HG03520 (cell line): Measurements from ENCODE around the gene OSBPL1A.

ENCODE experiments used
- ATAC-seq: cut with Tn5 transposase; IDR thresholded peaks from one replicate; pipeline ENCODE4 v1.9.1; 2021; ENCODE audit warnings: mild to moderate bottlenecking, moderate library complexity; ENCODE audit not compliant: unreplicated experiment

Gene OSBPL1A

DNA sequence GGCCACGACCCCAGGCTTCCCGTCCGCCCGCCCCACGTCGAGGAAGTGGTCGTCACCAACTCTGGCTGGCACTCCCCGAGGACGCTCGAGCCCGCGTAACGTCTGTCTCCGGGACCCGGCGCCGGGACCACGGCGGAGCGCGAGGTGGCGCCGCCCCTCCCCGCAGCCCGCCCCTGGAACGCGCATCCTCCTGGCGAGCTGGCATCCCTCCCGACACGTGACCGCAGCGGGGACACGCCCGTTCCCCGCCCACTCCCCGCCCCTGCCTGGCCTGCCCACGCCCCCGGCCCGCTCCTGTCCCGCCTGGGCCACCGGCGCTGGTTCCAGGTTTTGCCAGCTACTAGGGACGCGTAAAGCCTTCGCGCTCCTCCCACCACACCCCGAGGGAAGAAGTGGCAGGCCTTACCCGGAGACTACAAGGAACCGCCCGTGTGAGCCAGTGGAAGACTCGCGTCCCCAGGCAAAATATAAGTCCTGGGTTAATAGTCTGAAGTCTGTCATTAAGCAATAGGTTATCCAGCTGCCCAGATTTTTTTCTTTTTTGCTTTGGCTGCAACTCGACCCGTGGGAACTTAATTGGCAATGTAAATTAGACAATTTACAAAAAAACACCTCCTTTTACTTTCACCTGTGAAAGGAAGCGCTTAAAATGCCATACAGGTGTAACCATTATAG is at the start of gene OSBPL1A:
TSS of gene OSBPL1A (minus strand) at position 131 of the 675 bp plus-strand sequence. CDS start 20,291 bp downstream, outside the sequence.
- ATAC-seq: peak; percentile 53

DNA sequence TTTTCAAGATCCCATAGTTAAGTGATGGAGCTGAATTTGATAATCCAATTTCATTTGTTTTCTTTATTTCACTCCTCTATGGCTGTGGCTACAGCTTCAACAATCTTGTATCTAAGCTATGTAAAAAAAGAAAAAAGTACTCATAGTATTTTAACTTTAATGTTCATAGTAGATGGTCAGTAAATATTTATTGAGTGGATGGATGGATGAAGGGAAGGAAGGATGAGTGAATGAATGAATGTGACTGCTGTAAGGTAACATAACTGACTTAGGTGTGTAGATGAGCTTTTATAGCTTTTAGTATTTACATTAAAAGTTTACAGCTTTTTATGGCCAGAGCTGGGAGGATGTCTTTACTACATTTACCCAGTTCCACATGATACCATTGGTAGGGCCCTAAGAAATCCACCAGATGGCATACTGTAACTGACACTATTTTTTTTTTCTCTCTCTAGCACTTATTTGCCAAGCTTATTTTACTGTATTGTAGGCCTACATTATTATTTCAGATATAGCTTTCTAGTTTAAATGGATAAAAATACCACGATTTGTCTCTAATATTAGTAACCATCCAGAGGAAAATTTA is 49.4 kb upstream of the OSBPL1A start:
- ATAC-seq: no peak

DNA sequence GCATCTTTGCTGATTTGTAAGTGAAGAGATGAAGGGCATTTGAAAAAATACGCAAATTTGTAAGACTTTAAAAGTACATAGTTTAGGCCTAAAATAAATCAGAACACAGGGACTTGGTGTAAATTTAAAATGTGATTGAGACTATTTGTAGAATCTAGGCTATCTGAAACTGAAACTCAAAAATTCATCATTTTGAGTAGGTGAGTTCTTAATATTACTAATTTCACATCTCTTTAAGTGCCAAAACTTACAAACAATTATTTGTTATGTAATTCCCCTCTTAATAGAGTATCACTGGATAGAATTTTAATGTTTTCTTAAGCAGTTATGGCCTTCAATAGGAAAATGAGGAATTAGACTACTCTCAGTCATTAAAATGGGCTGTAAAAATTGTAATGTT is 48.8 kb upstream of the OSBPL1A start:
- peak; percentile 71 for ATAC-seq

DNA sequence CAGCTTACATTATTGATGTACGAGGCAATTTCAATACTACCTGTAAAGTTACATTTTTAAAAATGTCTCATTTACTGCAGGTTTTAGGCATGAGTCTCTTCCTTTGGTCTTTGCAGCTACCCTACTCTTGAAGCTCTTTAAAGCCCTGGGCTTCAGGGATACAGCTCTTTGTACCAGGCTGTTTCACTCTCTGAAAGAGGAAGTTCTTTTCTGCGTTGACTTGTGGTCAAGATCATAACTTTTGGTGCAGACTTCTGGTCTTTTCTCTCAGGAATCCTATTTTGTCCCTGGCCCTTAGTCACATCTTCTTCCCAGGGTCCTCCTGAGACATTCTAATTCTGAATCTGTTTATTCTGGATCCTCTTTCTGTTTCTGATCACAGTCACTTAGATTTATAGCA is 46.2 kb upstream of the OSBPL1A start:
- peak; percentile 62 for ATAC-seq

DNA sequence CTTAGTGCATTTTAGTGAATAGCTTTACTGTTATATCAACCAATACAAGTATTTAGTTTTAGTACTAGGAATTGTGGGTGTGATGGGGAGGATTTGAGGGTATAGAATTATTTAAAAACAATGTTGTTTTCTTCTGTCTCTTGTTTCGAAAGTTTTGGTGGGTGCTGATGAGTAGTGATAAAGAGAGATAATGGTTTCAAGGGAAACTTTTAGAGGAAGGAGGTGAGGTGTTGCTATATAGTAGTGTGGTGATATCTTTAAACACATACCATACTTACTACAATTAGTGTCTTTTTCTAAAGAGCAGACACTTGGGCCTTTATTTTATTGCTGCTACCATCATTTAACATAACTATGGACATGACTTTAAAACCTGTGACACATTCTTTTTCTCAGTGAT is 39.3 kb upstream of the OSBPL1A start:
- ATAC-seq: no peak

DNA sequence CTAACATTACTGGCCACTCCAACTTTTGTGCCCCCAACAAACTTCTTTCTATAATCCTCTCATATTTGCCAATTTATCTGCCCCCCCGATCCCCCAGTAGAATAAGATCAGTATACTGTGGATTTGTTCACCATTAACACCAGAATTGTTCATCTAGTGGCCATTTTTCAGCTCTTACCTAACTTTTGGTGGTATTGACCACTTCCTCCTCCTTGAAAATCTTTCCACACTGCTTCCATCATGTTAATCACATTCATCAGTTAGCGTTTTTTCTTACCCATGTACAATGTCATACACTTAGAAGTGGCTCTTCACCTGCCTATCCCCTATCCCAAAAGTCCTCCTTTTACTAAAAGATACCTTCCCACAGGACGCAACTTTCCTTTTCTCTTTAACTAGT is 35.0 kb upstream of the OSBPL1A start:
- ATAC-seq: no peak

- ATAC-seq: no peak
Observed at GRCh38 chr18:24429188-24429587, 31.6 kb upstream of the OSBPL1A start.

DNA sequence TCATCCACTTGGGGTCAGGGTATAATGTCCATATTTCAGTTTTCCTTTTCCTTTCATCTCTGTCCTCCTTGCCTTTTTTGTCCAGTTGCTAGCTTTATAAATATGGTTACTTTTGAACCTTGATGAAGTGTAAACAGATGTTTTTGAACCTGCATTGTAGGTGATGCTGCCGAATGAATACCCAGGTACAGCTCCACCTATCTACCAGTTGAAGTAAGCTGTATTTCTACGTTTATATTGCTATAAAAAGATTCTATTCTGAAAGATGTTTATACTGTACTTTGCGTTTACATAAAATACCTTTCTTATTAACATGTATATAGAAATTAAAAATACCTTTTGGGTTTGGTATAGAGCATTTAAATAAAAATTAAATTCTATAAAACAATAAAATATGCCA is 31.1 kb upstream of the OSBPL1A start:
- ATAC-seq: no peak

DNA sequence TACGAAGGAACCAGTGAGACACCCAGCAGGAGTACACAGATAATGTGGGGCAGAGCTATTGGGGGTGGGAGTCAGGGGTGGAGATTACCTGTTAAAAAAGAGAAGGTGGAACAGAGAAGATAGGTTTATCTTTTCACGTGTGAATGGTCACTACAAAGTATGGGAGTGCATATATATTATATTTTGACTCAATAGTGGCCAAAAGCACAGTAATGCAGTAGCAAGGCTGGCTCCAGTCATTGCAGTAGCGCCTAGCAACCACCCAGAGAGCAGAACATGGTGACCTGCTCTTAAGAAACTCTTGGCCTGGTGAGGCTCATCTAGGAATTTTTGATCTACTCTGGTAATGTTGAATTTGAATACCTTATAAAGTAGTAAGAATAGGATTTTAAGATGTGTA is 29.9 kb upstream of the OSBPL1A start:
- ATAC-seq: no peak

DNA sequence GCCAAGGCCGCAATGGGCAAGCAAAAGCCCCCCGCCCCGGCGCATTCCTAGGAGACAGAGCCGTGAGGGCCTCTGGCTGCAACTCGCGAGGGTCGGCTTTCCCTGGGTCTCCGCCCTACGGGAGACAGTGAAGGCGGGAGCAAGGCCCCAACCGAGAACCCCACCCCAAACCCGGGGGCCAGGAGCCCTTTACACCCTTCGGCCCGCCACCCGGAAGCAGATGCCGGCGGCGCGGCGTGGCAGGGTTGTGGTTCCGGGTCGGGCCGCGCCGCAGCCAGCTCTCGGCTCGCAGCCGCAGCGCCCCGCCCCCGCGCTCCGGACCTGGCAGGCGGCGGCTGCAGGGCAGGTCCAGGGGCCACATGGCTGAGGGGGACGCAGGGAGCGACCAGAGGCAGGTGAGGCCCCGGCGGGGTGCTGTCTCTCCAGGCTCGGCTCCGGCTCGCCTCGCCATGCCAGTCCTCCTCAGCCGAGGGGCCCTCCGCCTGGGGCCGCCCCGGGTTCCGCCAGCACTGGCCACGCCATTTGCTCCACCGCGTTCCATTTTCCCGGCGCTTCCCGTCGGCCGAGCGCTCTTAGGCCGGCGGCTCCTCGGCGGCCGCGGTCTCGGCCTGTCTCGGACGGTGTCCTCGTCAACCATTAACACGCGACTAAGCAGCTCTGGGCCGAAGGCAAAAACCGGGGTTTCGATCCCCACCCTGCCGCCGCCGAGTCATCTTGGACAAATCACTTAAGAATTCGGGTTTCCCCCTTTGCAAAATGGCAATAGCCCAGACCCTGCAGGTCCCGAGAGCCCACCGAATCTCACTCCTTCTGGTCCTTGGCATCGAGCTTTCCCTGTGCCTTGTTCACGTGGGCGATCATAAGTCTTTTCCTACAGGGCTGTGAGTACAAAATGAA is 29.0 kb upstream of the OSBPL1A start, which contains the start of gene IMPACT:
TSS of gene IMPACT (plus strand) at position 273 of the 897 bp plus-strand sequence. CDS start at position 360, 87 bp downstream.
- peak; percentile 80 for ATAC-seq

DNA sequence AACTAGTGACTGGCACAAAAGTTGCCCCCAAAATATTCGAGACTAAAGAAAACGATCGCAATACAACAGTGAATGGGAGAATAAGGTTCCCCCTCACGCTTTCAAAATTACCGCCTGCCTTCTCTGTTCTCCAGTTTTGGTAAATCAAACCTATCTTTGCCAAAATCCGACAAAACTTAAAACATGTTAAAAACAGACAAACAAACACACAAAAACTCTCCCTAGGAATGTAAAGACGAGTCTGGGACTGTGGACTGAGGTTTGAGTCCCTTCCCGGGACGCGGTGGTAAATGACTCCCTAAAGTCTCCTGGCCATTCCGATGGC is 28.4 kb upstream of the OSBPL1A start:
- no peak for ATAC-seq

DNA sequence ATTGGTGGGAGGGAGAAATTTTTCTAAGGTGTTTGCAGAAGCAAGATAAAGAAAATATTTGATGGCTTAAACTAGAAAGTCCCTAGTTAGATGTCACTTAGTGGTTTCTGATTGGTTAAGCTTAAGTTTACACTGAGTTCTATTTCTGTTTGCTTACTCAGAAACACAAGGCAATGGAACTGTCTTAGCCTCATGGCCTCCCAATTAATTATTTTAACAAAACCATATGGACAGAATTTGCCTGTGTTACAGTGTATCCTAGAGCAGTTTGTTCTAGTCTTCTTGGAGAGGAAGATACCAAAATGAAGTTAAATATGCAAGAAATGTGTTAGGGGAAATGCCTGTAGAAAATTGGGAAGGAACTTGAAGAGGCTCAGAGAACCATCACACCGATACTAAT is 24.2 kb upstream of the OSBPL1A start:
- no peak for ATAC-seq

DNA sequence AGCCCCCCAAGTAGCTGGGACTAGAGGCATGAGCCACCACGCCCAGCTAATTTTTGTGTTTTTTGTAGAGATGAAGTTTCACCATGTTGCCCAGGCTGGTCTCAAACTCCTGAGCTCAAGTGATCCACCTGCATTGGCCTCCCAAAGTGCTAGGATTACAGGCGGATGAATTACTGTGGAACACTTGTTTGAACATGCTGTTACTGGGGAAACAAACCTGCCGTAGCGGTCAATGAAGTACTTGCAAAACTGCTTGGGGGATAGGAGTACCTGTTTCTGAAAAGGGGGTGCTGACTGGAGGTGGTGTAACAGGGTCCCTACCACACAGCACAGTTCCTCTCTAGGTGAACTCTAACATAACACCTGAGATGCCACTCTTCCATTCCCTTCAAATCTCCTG is 22.9 kb upstream of the OSBPL1A start:
- no peak for ATAC-seq

DNA sequence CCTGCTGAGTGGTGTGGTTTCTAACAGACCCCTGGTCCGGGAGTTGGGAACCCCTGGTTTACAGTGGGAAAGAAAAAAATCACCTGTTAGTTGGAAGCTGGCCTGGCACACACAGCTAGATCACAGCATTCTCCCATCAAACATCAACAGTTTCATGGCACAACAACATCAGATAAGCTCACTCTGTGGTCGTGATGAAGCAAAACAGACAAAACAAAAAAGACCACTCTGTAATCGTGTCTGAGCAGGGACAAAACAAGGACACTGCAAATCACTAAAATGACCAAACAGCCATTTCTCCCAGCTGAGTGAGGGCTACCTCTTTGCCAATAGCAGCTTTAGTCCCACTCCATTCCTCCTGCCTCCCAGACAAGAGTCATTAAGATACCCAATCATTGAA is 19.9 kb upstream of the OSBPL1A start:
- no peak for ATAC-seq

- ATAC-seq: no peak
Observed at GRCh38 chr18:24414349-24415003, 16.9 kb upstream of the OSBPL1A start.

- no peak for ATAC-seq
Observed at GRCh38 chr18:24413148-24413547, 15.5 kb upstream of the OSBPL1A start.

DNA sequence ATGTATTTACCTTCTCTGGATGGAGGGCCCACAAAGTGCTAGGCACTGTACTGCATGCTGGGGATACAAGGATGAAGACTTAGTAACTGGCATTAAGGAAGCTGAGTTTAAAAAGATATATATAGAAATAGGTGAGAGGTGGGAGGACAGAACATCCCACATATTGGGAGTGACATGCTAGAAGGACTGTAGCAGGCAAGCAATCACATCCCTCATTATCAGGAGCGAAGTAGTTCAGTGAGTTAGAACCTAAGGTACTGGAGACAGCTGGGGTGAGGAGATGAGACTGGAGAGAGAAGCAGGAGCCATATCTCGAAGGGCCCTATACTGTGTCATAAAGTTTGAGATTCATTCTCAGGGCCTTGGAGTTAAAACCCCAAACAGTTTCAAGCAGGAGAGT is 10.9 kb upstream of the OSBPL1A start:
- no peak for ATAC-seq

DNA sequence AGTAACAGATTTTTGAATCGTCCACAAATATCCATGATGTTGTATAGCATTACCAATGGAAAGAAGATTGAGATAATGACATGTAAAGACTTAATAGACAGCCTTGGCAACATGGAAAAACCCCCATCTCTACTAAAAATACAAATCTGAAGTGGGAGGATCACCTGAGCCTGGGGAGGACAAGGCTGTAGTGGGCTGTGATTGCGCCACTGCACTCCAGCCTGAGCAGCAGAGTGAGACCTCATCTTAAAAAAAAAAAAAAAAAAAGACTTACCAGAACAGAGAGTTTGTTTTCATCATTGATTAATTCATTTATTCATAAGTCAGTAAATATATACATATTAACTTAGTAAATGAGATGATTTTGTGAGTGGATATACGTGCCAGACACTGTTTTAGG is 7.0 kb upstream of the OSBPL1A start:
- ATAC-seq: no peak

GRCh38 chr18:24403076-24403475 is 5.5 kb upstream of the OSBPL1A start:
- ATAC-seq: no peak

DNA sequence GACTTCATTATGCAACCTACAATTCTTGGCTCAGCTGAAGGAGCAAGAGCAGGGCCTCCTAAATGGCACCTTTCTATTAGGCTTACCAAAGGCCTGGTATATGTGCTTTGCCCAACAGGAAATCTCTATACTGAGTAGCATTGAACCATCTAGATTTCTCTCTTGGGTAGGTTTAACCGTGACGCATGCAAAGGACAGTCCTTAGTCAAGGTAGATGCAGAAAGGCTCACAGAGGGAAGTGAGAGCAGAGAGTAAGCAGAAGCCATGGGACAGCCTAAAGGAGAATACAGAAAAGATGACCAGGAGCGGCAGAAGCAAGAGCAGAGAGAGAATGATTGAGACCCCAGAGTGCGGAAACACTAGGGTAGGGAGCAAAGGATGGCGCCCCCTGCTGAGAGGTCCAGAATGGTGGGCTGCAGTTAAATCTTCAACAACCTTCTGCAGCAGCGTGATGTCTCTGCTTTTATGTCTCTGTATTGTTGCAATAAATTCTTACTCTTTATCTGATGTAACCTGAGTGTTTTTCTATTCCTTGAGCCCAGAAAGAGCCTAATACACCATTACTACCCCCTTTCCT is 4.7 kb upstream of the OSBPL1A start:
- no peak for ATAC-seq

DNA sequence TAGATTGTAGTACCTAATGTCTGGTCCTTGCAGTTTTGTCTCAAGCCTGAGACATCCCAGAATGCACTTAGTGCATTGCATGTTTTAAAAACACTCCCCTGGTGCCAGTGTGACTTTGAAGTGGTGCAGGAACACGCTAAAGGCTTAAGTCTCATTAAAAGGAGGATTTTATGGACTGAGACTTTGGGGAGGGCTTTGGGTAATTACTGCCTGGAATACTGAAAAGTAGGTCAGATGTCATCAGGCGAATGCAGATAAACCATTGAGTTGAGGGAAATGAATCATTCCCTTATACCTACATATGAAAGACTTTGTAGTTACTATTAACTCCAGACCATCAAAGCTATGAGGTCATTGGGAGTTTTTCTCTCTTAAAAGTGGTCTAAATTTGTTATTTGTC is 3.0 kb upstream of the OSBPL1A start:
- ATAC-seq: no peak
